ENCODE measurements around the gene TNS4. TPM values are rescaled to one million over a fixed set of nuclear protein-coding genes. Genes with fewer than 3 reads are reported as not detected.

Gene TNS4
- total RNA-seq = not detected

GRCh38 chr17:40501499-40501911 lies at the start of gene TNS4:
TNS4 (minus strand) TSS chr17:40501623; CDS start chr17:40496425, 5,198 bp downstream.

GRCh38 chr17:40443196-40443987 lies 58.0 kb downstream of the TNS4 start, which contains the start of gene IGFBP4:
IGFBP4 (plus strand) TSS chr17:40443450; CDS start chr17:40443736, 286 bp downstream.

Other genes with a start within 250 kb of the TNS4 start
- 10 to 100 TPM; 17.6 to 59.9 TPM for gene CDC6, start 213.7 kb downstream of the TNS4 start, total RNA-seq
- 10 to 100 TPM; 16.2 to 17.3 TPM for gene RARA, start 192.4 kb downstream of the TNS4 start, total RNA-seq
- not detected for gene GJD3, start 136.9 kb downstream of the TNS4 start, total RNA-seq
- 100 to 1,000 TPM in 1 of 2 donors, 10 to 100 TPM in 1; 43.0 to 102 TPM for gene TOP2A, start 83.7 kb downstream of the TNS4 start, total RNA-seq
- 10 to 100 TPM; 10.7 to 20.6 TPM for gene IGFBP4, start 58.2 kb downstream of the TNS4 start, total RNA-seq
- not detected for gene CCR7, start 63.8 kb upstream of the TNS4 start, total RNA-seq
- gene SMARCE1, start 146.2 kb upstream of the TNS4 start, total RNA-seq = 10 to 100 TPM; 74.3 to 76.6 TPM
- under 1 TPM in 1 of 2 donors, not detected in 1; 0.34 TPM for gene KRT222, start 163.6 kb upstream of the TNS4 start, total RNA-seq
- gene KRT24, start 202.1 kb upstream of the TNS4 start, total RNA-seq = not detected